Measurements from ENCODE around the gene DHX8. TPM values are rescaled to one million over a fixed set of nuclear protein-coding genes. Genes with fewer than 3 reads are reported as not detected.

DHX8 gene
- total and polyA plus RNA-seq, 2 of the 4 experiments (the other 2 are of a cell fraction), result 21.8 to 50.0 TPM

DNA sequence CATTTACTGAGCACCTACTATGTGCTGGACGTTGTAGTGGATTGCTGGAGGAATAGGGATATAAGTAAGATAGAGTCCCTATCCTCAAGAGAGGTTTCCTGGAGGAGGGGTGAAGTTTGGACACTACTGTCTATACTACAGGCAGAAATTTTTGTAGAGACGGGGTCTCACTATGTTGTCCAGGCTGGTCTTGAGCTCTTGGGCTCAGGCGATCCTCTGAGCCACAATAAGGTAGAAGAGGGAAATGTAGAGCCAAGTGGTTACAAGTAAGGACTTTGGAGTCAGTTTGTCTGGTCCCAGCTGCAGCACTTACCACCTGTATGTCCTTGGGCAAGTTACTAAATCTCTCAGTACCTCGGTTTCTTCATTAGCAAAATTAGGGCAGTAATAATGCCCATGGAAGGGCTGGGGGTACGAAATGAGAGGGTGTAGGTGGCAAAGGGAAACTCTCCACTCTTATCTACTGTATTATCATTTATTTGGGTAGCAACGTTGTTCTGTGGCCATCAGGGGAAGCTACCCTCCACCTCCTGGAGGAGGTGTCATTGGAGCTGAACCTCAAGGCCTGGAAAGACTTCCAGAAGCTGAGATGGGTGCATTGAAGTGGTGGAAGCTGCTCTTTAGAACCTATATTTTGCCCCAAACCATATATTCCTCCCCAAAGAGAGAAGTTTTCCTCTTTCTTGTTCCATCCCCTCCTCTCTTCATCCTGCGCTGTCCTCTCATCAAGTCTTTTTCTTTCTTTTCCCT is 34.9 kb upstream of the DHX8 start:
- Histone ChIP-seq H2AK9ac (replicated peaks; ENCODE audit: low read depth, low read length, poor library complexity) (no peak overlapping the region), H4K8ac (ENCODE audit: low read depth in 2 of 2, low read length in 2 of 2) (no peak overlapping the region), H2BK5ac (ENCODE audit: low read depth, low read length, poor library complexity, severe bottlenecking) (no peak overlapping the region), H2BK120ac (ENCODE audit: low read depth, low read length) (no peak overlapping the region), H3K14ac (replicated peaks; ENCODE audit: low read depth, low read length) (no peak overlapping the region), H3K56ac (ENCODE audit: extremely low read depth, insufficient read depth, low read length) (no peak overlapping the region), H2AK5ac (ENCODE audit: low read depth, low read length) (no peak overlapping the region), H3K79me1 (ENCODE audit: low read depth in 1 of 2, low read length in 2 of 2) (no peaks in the 10 kb centered on the region), H4K20me1 (ENCODE audit: insufficient read depth, low read length) (no peaks in the 10 kb centered on the region), H3K4me2 (ENCODE audit: low read depth, low read length) (no peak overlapping the region), H3K4me3 (ENCODE audit: insufficient read depth, low read depth, low read length) (no peak overlapping the region), H3K23ac (ENCODE audit: low read depth, low read length) (no peak overlapping the region), H3K9ac (ENCODE audit: low read depth, low read length) (no peak overlapping the region), H2AFZ (replicated peaks; ENCODE audit: low read length, poor library complexity) (no peak overlapping the region), H3K4me1 (ENCODE audit: control insufficient read depth, insufficient read depth, low read length) (peaks cover 4% of the 10 kb centered on the region), H3K36me3 (ENCODE audit: control insufficient read depth, insufficient read depth, low read length) (no peaks in the 10 kb centered on the region), H3K4ac (ENCODE audit: low read depth, low read length) (no peak overlapping the region), H3K18ac (ENCODE audit: low read depth, low read length) (no peak overlapping the region), H4K91ac (ENCODE audit: insufficient read depth, low read depth, low read length) (no peak overlapping the region), H3K9me1 (ENCODE audit: insufficient read depth, low read length) (peaks cover 9% of the 10 kb centered on the region; the same call in 1 of the 2 replicates), H3K27me3 (ENCODE audit: control insufficient read depth, insufficient read depth, low read length) (no peaks in the 10 kb centered on the region; the same call in none of the 2 replicates), H2BK20ac (ENCODE audit: low read depth, low read length) (no peak overlapping the region), H4K5ac (ENCODE audit: low read depth, low read length) (no peak overlapping the region), H2BK15ac (ENCODE audit: low read depth, low read length) (no peak overlapping the region), H3K27ac (ENCODE audit: insufficient read depth, low read length) (no peak overlapping the region), H3K9me3 (ENCODE audit: control insufficient read depth, insufficient read depth, low read length) (no peaks in the 10 kb centered on the region)
- dilution Hi-C loops (cut with HindIII; ENCODE audit: low sequenced_read_pairs, unreplicated experiment), result no loop called here
- CTCF ChIA-PET, result no interaction called here
- no peak for ATAC-seq (ENCODE audit: low read depth)
- POLR2A ChIA-PET (ENCODE audit: unreplicated experiment), result no interaction called here
- intact Hi-C loops (cut with micrococcal nuclease), result no loop called here
- no peak for DNase-seq
- WGBS, 2 experiments (ENCODE audit: extremely low coverage in 2 of 2, insufficient read length in 1 of 2), result 100% methylated on average over 1 of the region's 7 CpGs; no CpG with 5 or more reads in 1 of the 2 experiments
- BruUV-seq (replicated peaks), result no TSS peak
- TF ChIP-seq USF2 (IDR thresholded peaks at IDR 0.05; ENCODE audit: low read depth, low read length) (no peak), MXI1 (IDR thresholded peaks at IDR 0.05; ENCODE audit: borderline replicate concordance, low read depth, low read length) (no peak), FOS (IDR thresholded peaks at IDR 0.05; ENCODE audit: low read depth, low read length) (no peak), MAZ (IDR thresholded peaks at IDR 0.05; ENCODE audit: borderline replicate concordance, low read depth, low read length) (no peak), MAFK (IDR thresholded peaks at IDR 0.05; ENCODE audit: low read depth, low read length) (no peak), RAD21 (IDR thresholded peaks at IDR 0.05; ENCODE audit: low read length) (no peak), BHLHE40 (IDR thresholded peaks at IDR 0.05; ENCODE audit: low read depth, low read length) (no peak), CEBPB (IDR thresholded peaks at IDR 0.05; ENCODE audit: low read depth, low read length) (no peak), ELK1 (IDR thresholded peaks at IDR 0.05; ENCODE audit: borderline replicate concordance, low read depth, low read length) (no peak), RFX5 (IDR thresholded peaks at IDR 0.05; ENCODE audit: low read depth, low read length) (no peak), SMC3 (IDR thresholded peaks at IDR 0.05; ENCODE audit: low read depth, low read length) (no peak), NFE2L2 (IDR thresholded peaks at IDR 0.05; ENCODE audit: low read depth, low read length) (no peak), CHD1 (IDR thresholded peaks at IDR 0.05; ENCODE audit: low read depth, low read length) (no peak)
- TF ChIP-seq, protein P1, sequence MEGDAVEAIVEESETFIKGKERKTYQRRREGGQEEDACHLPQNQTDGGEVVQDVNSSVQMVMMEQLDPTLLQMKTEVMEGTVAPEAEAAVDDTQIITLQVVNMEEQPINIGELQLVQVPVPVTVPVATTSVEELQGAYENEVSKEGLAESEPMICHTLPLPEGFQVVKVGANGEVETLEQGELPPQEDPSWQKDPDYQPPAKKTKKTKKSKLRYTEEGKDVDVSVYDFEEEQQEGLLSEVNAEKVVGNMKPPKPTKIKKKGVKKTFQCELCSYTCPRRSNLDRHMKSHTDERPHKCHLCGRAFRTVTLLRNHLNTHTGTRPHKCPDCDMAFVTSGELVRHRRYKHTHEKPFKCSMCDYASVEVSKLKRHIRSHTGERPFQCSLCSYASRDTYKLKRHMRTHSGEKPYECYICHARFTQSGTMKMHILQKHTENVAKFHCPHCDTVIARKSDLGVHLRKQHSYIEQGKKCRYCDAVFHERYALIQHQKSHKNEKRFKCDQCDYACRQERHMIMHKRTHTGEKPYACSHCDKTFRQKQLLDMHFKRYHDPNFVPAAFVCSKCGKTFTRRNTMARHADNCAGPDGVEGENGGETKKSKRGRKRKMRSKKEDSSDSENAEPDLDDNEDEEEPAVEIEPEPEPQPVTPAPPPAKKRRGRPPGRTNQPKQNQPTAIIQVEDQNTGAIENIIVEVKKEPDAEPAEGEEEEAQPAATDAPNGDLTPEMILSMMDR (conservative IDR thresholded peaks at IDR 0.05; ENCODE audit: low read depth, low read length), result no peak
- in situ Hi-C loops (cut with MboI; ENCODE audit: low sequenced_read_pairs), result no loop called here
